AG04450 (cell line): ENCODE results near the gene MAGI3. TPM values are rescaled to one million over a fixed set of nuclear protein-coding genes. Genes with fewer than 3 reads are reported as not detected.
"Not testable (repeated sequence)": the region's sequence is repeated elsewhere in the genome, so short reads cannot be mapped to it uniquely, and the experiment has no call there.

Source experiments
- CTCF ChIA-PET: fragments of 300-600, 350-600 bp; formaldehyde crosslinking; extraction: SDS; loops from one replicate; lab custom pipeline; 2022; ENCODE audit warnings: antibody characterized with exemption, inconsistent platforms; lab: Charles Lee
- POLR2A ChIA-PET: fragments of 350-600 bp; formaldehyde crosslinking; extraction: SDS; loops from one replicate; lab custom pipeline; 2021; ENCODE audit warnings: antibody characterized with exemption, inconsistent platforms; lab: Yijun Ruan, JAX
- DNase-seq: peaks from one replicate; pipeline ENCODE4 v3.0.0-alpha.2; 2011; ENCODE audit warnings: low read depth, low spot score
- H3K27ac ChIP-seq: one replicate; pipeline ENCODE4 v1.5.1; 2012; ENCODE audit warnings: low read depth, low read length, control low read depth
- H3K27me3 ChIP-seq: one replicate; pipeline ENCODE4 v1.6.0; 2012; ENCODE audit warnings: low read length; ENCODE audit not compliant: control insufficient read depth, insufficient read depth
- H3K4me3 ChIP-seq: 2 replicates; pipeline ENCODE4 v1.5.1; 2011; ENCODE audit warnings: mild to moderate bottlenecking, low read depth, low read length, control low read depth
- H3K9me3 ChIP-seq: 2 replicates; pipeline ENCODE4 v1.5.1; 2012; ENCODE audit warnings: low read length; ENCODE audit not compliant: control insufficient read depth, insufficient read depth
- polyA plus RNA-seq: library from polyadenylated mRNA; depleted of rRNA; stranded (reverse); fragments of >200 nt; gene quantifications from 2 replicates; pipeline ENCODE4 v1.2.3, GENCODE V29; 2011
- TF ChIP-seq, protein P1 (sequence below): IDR thresholded peaks from 2 replicates; pipeline ENCODE4 v1.5.1; 2011; ENCODE audit warnings: low read depth, low read length, control low read depth, inconsistent platforms

MAGI3 gene
- polyA plus RNA-seq, 1 experiment, result 5.8 TPM

DNA sequence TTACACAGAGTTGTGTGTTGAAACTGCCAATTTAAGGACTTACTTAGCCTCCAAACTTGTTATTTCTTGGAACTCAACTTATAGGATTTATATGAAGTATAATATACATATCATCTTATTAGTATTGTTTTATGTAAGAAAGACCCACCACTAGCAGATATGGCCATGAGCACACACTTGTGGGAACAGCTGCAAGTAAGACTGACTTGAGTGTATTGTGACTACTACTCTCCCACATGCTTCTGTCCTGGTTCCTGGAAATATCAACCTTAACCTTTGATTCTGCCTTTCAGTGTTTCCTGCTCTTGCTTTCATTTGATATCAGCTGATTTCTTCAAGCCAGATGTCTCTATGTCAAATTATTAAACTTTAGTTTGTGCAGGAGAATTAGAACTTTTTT is 175.3 kb downstream of the MAGI3 start:
- TF ChIP-seq, protein P1, sequence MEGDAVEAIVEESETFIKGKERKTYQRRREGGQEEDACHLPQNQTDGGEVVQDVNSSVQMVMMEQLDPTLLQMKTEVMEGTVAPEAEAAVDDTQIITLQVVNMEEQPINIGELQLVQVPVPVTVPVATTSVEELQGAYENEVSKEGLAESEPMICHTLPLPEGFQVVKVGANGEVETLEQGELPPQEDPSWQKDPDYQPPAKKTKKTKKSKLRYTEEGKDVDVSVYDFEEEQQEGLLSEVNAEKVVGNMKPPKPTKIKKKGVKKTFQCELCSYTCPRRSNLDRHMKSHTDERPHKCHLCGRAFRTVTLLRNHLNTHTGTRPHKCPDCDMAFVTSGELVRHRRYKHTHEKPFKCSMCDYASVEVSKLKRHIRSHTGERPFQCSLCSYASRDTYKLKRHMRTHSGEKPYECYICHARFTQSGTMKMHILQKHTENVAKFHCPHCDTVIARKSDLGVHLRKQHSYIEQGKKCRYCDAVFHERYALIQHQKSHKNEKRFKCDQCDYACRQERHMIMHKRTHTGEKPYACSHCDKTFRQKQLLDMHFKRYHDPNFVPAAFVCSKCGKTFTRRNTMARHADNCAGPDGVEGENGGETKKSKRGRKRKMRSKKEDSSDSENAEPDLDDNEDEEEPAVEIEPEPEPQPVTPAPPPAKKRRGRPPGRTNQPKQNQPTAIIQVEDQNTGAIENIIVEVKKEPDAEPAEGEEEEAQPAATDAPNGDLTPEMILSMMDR, result no peak
- POLR2A ChIA-PET, result no interaction called here

DNA sequence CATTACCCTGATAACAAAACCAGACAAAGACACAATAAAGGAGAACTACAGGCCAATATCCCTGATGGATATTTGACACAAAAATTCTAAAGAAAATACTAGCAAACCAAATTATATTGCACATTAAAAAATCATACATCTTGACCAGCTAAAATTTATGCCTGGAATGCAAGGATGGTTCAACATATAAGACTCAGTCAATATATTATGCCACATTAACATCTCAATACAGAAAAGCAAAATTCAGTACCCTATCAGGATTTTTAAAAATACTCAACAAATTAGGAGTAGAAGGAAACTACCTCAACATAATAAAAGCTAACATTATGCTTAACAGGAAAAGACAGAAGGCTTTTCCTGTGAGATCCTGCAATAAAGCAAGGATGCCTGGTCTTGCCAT is 177.1 kb downstream of the MAGI3 start:
- POLR2A ChIA-PET, result no interaction called here
- no peaks in the 10 kb centered on the region for H3K9me3 ChIP-seq
- H3K27ac ChIP-seq, result no peak overlapping the region
- TF ChIP-seq, protein P1, result no peak
- DNase-seq, result no peak
- H3K27me3 ChIP-seq, result no peaks in the 10 kb centered on the region
- CTCF ChIA-PET, result no interaction called here
- no peak overlapping the region for H3K4me3 ChIP-seq

More for the DNA sequence above, 175.3 kb downstream of the MAGI3 start:
- Histone ChIP-seq H3K27ac (no peak overlapping the region), H3K9me3 (no peaks in the 10 kb centered on the region), H3K27me3 (no peaks in the 10 kb centered on the region), H3K4me3 (no peak overlapping the region)
- CTCF ChIA-PET, result no interaction called here
- no peak for DNase-seq

DNA sequence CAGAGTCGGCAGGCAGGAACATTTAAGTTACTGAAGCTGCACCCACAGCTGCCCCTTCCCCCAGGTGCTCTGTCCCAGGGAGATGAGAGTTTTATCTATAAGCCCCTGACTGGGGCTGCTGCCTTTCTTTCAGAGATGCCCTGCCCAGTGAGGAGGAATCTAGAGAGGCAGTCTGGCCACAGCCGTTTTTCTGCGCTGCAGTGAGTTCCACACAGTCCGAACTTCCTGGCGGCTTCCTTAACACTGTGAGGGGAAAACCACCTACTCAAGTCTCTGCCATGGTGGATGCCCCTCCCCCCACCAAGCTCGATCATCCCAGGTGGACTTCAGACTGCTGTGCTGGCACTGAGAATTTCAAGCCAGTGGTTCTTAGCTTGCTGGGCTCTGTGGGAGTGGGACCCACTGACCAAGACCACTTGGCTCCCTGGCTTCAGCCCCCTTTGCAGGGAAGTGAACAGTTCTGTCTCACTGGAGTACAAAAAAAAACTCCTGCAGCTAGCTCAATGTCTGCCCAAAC is 185.5 kb downstream of the MAGI3 start:
- CTCF ChIA-PET, H3K27me3 ChIP-seq: not testable (repeated sequence)

DNA sequence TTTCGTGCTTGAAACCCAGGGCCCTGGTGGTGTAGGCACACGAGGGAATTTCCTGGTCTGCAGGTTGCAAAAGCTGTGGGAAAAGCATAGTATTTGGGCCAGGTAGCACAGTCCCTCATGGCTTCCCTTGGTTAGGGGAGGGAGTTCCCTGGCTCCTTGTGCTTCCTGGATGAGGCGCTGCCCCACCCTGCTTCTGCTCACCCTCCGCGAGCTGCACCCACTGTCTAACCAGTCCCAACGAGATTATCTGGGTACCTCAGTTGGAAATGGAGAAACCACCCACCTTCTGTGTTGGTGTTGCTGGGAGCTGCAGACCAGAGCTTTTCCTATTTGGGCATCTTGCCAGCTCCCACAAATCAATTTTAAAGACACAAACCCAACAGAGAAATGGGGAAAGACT is 186.0 kb downstream of the MAGI3 start:
- POLR2A ChIA-PET, result no interaction called here
- no peaks in the 10 kb centered on the region; the same call in 1 of the 2 replicates for H3K9me3 ChIP-seq
- H3K27me3 ChIP-seq, result no peaks in the 10 kb centered on the region
- CTCF ChIA-PET, result no interaction called here
- TF ChIP-seq, protein P1, result no peak
- H3K27ac ChIP-seq, result no peak overlapping the region
- H3K4me3 ChIP-seq, result no peak overlapping the region
- DNase-seq, result no peak

More for the DNA sequence above, 185.5 kb downstream of the MAGI3 start:
- POLR2A ChIA-PET, DNase-seq, H3K27ac ChIP-seq, H3K4me3 ChIP-seq, H3K9me3 ChIP-seq: not testable (repeated sequence)

DNA sequence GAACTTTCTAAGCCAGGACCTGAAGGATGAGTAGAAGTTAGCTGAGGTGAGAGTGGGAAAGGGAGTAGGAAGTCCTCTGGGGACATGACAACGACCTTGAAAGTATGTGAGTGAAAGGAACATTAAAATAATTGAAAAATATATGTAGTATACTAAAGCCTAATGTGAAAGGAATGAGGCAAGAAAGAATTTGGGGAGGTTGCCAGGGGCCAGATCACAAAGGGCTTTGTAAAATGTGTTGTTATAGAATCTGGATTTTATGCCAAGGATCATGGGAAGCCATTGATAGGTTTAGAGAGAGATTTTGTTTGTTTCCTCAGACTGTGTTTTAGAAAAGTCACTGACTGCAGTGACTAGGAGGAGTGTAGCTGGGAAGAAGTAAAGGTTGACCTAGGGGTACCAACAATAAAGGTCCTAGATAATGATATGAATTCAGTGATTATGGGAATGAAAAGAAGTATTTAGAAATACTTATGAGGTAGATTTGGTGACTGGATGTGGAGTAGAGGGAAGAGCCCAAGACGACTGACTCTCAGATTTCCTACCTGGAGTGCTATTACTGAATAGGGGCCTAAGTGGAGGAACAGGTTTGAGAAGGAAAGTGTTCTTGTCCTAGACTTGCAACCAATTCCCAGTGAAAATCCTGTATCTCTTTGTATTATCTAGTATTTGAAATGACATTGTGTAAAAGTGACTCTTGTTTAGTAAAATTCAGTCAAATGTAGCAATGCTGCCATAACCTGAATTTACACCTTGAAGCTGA is 189.1 kb downstream of the MAGI3 start:
- TF ChIP-seq, protein P1, result no peak
- no peak overlapping the region for H3K4me3 ChIP-seq
- POLR2A ChIA-PET, result no interaction called here
- no peaks in the 10 kb centered on the region for H3K27me3 ChIP-seq
- CTCF ChIA-PET, result no interaction called here
- DNase-seq, result no peak
- no peaks in the 10 kb centered on the region; the same call in 1 of the 2 replicates for H3K9me3 ChIP-seq
- no peak overlapping the region for H3K27ac ChIP-seq
